Stimulated activated CD8-positive, alpha-beta memory T cell treated with anti-CD3 and anti-CD28 coated beads, Interleukin-4, amount 100 ng/mL, for 48 hours (primary cell): Measurements from ENCODE around the gene DNAAF5.

ENCODE experiments used
- DNase-seq: peaks from one replicate; pipeline ENCODE4 v3.0.0-alpha.2; 2020

DNAAF5 gene

GRCh38 chr7:770741-771166 lies 44.3 kb downstream of the DNAAF5 start:
- no peak for DNase-seq

- no peak for DNase-seq
These were observed 44.9 kb downstream of the DNAAF5 start for GRCh38 chr7:771234-772004.

GRCh38 chr7:772005-772294 lies 45.5 kb downstream of the DNAAF5 start:
- DNase-seq = no peak

GRCh38 chr7:772392-772791 lies 45.9 kb downstream of the DNAAF5 start:
- no peak for DNase-seq

- DNase-seq = no peak
These were observed 46.5 kb downstream of the DNAAF5 start for GRCh38 chr7:772861-773621.

GRCh38 chr7:773622-773915 lies 47.1 kb downstream of the DNAAF5 start:
- DNase-seq = no peak

- peak; percentile 84 for DNase-seq
These were observed 47.9 kb downstream of the DNAAF5 start for GRCh38 chr7:774161-775109.

- DNase-seq = no peak
These were observed 49.9 kb downstream of the DNAAF5 start for GRCh38 chr7:776381-776780.

GRCh38 chr7:776992-777727 lies 50.7 kb downstream of the DNAAF5 start:
- DNase-seq = no peak

GRCh38 chr7:777728-778078 lies 51.2 kb downstream of the DNAAF5 start:
- no peak for DNase-seq

GRCh38 chr7:778271-778967 lies 51.9 kb downstream of the DNAAF5 start:
- DNase-seq = no peak

- DNase-seq = no peak
These were observed 52.5 kb downstream of the DNAAF5 start for GRCh38 chr7:778968-779451.

- DNase-seq = no peak
These were observed 53.0 kb downstream of the DNAAF5 start for GRCh38 chr7:779480-779879.

- no peak for DNase-seq
These were observed 53.6 kb downstream of the DNAAF5 start for GRCh38 chr7:780081-780480.

- DNase-seq = no peak
These were observed 54.0 kb downstream of the DNAAF5 start for GRCh38 chr7:780516-780915.

- DNase-seq = no peak
These were observed 54.8 kb downstream of the DNAAF5 start for GRCh38 chr7:781186-781849.

- no peak for DNase-seq
These were observed 55.5 kb downstream of the DNAAF5 start for GRCh38 chr7:781936-782529.

- no peak for DNase-seq
These were observed 56.4 kb downstream of the DNAAF5 start for GRCh38 chr7:782718-783449.

- no peak for DNase-seq
These were observed 57.3 kb downstream of the DNAAF5 start for GRCh38 chr7:783556-784490.
